ENCODE measurements around the gene NCLN.
A peak's percentile ranks its signal among the peaks of the same experiment; 100 is the strongest.
"Not testable (repeated sequence)": the region's sequence is repeated elsewhere in the genome, so short reads cannot be mapped to it uniquely, and the experiment has no call there.

Gene NCLN

DNA sequence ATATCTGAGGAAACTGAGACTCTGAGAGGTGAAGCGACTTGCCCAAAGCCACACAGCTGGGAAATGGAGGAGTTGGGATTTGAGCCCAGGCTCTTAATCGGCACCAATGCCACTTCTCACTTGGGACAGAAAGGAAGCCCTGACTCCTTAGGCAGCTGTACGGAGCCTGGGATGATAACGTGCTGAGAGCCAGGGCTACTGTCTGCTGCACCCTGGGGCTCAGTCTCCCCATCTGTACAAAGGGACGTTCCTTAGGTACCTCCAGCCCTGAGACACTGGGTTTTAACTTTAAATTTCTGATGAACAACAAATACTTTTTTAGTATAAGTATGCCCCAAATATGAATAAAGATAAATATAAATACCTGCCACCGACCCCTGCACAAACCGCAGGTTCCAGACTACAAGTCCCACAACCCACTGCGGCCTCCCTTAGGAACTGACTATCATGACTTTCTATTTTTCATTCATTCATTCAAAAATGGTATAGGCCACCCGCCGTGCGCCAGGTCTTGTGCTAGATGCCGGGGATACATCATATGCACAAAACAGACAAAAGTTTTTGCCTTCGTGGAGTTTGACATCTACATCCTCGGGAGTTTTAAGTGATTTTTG lies 776 bp upstream of the NCLN start:
- DNase-seq, result peak; percentile 77

DNA sequence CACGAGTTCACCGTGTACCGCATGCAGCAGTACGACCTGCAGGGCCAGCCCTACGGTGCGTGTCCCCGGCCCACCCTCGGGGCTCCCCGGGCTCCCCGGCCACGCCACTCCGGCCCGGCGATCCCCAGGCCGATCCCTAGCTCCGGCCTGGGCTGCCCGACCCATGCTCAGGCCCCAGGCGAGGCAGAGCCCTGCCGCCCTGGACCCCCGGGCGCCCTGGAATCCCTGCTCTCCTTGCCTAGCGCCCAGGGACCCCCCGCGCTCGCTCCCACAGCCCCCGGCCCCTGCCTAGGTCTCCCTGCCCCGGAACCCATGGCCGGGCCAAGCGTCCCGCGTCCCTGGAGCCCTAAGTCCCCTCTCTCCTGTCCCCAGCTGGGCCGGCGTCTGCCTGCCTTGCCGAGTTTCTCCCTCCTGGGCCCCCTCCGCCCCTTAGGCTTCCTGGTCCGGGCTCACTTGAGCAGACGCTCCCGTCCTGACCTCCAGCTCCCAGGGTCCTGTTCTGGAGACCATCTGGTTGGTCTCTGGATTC lies 494 bp downstream of the NCLN start:
- no peak for DNase-seq

DNA sequence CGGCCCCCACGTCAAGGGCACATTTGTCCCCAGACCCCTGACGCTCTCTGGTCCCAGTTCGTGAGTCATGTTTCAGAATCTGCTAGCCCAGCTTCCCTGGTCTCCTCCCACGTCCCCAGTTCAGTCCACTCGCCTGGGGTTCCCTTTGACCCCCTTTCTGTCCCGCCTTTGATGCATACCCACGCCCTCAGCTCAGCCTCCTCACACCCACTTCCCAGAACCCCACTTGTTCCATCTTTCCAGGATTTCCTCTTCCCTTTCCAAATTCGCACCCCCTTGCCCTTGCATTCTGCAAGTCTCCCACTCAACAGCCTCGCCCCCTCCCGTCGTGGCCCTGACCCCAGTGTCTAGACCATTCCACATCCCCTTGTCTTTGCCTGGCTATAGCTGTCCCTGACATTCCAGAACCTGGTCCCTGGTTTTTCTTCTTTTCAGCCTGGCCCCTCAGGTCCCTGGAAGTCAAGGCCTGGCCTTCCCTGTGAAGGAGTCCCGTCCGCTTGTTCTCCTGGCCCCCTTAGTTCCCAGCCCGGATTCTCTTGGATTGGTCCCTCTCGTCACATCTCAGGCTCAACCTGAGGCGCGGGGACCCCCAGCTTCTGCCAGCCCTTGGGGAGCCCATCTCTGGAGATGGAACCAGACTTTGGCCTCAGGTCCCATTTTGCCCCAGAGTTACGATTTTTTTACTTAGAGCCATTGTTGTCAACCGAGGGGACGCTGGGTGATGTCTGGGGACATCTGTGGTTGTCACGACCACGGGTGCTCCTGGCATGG lies 1.3 kb downstream of the NCLN start:
- DNase-seq, result no peak

DNA sequence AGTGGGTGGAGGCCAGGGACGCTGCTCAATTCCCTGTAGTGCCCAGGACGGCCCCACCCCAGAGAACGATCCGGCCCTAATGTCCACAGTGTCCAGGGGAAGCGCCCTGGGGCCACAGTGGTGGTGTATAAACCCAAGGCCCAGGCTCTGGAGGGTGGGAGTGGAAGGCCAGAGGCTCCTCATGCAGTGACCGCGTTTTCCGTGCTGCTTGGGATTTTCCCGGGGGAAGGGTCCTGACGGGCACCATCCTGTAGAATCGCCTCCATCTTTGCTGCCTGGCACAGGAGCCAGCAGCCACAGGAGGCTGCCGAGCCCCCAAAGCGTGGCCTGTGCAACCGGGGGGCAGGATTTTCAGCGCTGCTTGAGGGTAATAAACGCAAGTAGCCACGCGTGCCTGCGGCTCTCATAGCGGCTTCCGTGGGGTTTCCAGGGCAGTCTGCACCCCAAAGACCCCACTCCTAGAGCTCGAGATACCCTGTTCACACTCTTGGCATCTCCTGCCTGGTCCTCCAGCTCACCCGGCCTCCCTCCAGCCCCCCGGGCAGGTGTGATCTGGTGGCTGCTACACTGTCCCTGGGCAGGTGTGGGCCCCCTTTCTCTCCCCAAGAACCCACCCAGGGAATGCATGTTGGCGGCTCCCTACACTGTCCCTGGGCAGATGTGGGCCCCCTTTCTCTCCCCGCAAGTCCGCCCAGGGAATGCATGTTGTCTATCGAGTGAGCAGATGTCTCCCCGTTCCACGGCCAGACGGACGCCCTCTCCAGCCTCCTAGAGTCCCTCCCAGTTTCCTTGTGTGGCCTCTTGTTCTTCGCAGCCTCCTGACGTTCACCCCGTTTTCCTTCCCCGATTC lies 2.2 kb downstream of the NCLN start:
- DNase-seq, result no peak

DNA sequence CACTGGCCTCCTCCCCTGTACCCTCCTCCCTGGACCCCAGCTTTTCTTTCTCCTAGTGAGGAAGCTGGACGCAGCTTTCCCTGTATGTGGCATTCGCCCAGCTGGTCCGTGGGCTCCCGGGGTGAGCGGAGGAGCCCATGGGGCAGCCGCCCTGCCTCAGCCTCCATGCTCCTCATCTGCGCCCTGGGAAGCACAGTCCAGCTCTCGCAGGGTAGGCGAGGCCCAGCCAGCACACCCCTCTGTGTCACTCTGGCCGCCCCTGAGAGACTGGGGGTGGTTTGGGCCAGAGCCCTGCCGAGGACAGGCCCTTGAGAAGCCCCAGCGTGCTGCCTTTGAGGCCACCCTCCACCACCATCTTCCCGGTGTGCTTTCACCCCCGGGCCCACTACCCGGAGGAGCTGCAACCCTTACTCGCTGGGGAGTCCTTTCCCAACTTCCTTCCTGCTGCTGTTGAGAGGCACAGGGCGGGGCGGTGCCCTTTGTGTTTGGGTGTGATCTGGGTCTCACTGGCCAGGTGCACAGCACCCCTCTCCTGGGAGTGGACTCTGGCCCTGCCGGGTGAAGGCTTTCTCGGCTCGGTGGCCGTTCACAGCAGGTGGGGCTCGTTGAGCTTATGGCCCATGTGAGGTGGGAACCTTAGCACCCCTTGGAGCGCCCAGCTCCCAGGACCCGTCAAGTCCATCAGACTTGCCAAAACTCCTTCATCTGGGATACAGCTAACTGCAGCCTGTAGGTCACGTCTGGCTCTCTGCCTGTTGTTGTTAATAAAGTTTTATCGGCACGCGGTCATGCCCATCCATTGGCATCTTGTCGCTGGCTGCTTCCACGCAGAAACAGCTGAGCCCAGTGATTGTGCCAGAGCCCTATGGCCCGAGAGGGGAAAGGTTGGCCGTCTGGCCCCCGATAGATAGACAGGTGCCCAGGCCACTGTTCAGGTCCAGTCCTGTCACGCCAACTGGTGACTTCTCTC lies 3.2 kb downstream of the NCLN start:
- no peak for DNase-seq

DNA sequence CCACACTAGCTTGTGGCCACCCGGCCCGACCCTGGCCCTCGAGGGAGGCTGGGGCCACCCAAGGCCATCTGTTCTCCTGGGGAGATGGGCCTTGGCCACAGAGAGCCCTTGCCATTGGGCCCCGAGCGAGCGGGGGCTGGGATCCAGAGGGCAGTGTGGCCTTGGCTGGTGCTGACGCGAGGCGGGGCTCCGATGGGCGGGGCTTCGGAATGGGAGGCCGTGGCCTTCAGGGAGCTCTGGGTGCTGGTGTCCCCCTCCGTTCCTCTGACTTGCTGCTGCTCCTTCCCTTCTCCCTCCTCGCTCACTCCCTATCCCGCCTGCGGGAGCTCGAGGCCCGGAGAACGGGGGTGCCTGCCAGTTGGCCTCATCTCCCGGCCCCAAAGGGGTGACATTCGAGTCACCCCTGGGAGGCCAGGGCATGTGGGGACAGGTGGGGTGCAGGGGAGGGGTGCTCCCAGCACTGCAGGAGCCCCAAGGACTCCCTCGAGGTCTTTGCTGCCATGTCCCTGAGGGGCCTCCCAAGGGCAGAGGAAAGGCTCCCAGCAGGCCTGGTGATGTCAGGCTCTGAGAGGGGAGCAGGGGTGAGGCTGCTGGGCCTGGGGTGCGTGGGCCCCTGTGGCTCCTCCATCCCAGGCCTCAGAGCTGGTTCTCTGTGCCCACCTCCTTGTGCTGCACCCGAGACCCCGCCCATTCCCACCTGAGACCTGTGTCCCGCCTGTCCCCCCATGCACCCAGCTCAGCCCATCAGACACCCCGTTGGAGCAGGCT lies 4.2 kb downstream of the NCLN start:
- no peak for DNase-seq

DNA sequence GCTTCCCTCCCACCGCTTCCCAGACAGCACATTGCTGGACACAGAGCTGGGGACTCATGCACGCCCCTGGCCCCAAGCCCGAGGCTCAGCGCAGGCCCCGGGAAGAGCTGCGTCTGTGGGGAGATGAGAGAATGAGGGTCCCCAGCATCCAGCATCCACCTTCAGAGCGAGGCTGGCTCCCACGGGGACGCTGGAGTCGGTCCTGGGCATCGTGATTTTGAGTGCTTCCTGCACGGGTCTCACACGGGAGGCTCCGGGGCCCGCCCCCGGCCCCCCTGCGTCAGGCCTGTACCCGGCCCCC lies 4.7 kb downstream of the NCLN start:
- DNase-seq, result no peak

DNA sequence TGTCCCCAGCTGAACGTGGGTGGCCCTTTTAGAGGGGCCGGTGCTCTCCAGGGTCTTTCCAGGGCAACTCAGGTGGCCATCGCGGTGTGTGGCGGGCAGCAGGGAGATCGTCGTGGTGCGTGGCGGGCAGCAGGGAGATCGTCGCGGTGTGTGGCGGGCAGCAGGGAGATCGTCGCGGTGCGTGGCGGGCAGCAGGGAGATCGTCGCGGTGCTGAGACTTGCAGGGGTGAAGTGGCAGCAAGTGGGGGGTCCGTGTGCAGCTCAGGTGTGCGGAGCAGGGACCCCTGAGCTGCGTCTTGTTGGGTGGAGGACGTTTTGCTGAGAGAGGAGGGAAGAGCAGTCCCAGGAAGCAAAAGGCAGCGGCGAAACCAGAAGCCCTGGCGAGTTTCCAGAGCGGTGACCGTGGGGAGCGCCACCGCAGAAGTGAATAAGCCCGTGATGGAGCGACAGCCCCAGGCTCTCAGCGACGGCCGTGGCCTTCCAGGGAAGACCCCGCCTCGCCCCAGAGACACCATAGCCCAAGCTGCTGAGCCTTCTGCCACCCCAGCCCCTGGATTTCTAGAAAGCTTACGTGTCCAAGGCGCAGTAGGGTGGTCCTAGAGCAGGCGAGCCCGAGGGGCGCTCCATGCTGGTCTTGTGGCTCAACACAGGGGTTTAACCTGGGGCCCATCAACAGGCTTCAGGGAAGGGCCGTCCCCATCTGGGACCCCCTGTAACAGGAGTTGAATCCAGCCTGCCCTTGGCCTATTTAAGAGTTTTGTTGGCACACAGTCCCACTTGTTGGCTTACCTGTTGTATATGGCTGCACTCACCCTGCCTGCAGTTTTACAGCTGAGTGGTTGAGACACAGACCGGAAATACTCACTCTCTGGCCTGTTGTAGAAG lies 5.4 kb downstream of the NCLN start:
- DNase-seq, result no peak

DNA sequence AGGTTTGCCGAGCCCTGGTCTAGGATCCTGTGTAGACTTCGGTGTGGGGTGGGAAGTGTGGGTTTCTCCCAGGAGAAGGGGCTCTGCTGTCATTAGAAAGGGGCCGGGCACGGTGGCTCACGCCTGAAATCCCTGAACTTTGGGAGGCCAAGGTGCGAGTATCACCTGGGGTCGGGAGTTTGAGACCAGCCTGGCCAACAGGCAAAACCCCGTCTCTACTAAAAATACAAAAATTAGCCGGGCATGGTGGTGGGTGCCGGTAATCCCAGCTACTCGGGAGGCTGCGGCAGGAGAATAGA lies 6.0 kb downstream of the NCLN start:
- DNase-seq, result not testable (repeated sequence)

DNA sequence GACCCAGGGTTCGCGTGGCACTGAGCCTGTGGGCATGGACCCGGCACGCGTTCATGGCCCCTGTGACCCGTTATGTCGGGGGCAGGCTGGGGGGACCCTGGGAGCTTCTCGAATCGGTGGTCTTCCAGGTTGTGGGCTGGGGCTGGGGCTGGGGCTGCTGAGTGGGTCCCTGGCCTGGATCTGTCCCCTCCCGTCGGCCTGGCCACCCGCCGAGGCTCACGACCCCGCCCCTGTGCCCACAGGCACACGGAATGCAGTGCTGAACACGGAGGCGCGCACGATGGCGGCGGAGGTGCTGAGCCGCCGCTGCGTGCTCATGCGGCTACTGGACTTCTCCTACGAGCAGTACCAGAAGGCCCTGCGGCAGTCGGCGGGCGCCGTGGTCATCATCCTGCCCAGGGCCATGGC lies 6.5 kb downstream of the NCLN start:
- no peak for DNase-seq

DNA sequence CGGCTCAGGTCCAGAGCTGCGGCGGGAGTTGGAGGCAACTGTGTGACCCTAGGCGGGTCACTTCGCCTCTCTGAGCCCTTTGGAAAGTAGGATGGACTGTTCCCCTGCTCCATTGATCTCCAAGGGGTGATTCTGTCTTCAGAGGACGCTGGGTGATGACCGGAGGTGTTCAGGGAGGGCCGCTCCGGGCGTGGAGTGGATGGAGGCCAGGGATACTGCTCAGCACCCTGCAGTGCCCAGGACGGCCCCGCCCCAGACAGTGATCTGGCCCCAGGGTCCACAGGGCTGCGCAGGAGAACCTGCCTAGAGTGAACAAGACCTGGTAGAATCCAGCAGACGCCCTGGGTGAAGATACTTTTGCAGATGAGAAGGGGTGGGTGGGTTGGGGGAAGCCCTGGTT lies 7.0 kb downstream of the NCLN start:
- DNase-seq, result no peak

DNA sequence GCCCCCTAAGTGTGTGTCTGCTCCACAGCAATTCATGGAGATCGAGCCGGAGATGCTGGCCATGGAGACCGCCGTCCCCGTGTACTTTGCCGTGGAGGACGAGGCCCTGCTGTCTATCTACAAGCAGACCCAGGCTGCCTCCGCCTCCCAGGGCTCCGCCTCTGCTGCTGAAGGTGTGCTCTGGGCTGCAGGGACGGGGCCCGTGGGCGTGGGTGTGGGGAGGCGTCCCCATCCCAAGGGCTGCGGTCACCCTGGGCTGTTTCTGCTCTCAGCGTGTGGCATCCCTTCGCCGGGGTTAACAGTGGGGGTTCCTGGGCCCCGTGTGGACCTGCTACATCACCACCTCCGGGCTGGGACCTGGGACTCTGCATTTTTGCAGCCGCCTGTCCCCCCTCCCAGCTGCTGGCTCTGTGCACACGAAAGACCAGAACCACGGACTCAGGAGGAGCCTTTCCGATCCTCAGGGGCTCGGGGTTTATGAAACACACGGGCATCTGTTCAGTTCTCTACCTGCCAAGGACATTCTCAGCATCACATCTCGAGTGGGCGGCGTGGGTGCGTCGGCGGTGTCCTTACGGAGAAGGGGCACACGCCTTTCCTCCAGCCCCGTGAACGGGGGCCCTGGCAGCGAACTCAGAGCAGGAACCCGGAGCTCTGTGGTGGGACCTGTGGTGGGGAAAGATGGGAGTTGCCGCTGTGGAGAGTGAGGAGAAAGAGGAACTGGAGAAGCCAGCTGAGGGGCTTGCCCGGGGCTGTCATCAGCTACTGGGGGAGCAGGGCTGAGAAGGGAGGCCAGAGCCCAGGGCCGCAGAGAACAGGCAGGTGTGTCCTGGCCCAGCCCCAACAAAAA lies 7.8 kb downstream of the NCLN start:
- no peak for DNase-seq

DNA sequence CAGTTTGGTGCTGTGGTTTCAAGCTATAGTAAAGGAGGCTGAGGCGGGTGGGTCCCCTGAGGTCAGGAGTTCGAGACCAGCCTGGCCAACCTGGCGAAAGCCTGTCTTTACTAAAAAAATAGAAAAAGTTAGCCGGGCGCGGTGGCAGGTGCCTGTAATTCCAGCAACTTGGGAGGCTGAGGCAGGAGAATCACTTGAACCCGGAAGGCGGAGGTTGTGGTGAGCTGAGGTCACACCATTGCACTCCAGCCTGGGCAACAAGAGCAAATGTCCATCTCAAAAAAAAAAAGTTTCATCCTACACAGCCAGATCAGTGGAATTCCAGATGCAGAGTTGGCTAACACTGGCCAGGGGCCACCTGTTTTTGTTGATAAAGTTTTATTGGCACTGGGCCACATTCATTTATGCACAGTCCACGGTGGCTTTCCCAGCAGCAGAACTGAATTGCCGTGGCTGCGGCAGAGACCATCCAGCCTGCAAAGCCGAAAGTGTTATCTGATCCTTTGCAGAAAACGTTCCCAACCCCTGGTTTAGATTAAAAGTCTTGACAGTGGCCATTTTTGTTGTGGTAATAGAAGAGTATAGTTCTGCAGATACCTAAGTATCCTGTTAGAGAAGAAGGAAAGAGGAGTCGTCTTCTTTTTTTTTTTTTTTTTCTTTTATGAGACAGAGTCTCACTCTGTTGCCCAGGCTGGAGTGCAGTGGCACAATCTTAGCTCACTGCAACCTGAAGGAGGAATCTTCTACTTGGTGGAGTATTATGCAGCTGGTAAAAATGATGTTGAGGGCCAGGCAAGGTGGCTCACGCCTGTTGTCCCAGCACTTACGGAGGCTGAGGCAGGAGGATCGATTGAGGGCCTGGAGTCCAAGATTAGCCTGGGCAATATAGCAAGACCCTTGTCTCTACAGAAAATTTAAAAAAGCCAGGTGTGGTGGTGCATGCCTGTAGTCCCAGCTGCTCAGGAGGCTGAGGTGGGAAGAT lies 8.7 kb downstream of the NCLN start:
- no peak for DNase-seq

DNA sequence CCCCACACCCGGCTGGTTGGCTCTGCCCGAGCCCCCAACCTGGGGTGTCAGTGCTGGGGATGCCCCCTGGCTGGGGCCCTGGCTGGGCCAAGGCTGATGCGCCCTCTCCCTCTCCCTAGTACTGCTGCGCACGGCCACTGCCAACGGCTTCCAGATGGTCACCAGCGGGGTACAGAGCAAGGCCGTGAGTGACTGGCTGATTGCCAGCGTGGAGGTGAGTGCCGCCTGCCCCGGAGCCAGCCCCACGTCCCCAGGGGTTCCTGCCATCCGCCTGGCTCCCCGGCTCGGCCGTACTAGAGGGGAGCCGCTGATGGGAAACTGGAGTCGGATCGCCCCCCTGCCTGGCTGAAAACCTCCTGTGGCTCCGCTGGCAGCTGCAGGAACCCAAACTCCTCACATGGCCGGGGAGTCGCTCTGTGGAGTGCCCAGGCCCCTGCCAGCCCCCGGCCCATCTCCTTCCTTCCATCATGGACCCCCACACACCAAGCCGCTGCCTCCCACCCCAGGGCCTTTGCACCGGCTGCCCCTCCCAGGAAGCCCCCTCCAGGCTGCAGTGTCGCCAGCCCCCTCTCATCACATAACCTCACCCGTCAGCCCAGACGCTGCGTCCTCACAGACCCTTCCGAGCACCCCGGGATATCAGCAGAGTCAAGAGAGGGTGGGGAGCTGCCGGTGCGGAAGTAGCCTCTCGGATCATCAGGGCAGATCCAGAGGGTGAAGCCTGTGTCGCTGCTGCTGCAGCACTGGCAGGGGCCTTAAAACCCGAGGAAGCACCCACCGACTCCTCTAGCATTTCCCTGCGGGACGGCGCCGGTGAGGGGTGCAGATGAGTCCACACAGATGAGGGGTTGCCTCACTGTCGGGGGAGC lies 10.6 kb downstream of the NCLN start:
- no peak for DNase-seq

DNA sequence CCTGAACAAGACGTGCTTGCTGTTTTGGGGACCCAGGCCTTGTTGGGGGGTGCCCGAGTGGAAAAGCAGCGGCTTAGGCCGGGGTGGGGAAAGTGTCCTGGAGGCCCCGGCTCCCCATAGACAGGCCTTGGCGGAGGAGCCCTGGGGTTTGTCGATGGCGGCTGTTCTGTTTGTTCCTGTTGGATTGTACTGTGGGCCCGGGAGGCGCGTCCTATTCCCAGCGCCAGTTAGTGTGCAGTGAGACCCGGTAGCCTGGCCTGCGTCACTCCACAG lies 11.1 kb downstream of the NCLN start:
- no peak for DNase-seq

DNA sequence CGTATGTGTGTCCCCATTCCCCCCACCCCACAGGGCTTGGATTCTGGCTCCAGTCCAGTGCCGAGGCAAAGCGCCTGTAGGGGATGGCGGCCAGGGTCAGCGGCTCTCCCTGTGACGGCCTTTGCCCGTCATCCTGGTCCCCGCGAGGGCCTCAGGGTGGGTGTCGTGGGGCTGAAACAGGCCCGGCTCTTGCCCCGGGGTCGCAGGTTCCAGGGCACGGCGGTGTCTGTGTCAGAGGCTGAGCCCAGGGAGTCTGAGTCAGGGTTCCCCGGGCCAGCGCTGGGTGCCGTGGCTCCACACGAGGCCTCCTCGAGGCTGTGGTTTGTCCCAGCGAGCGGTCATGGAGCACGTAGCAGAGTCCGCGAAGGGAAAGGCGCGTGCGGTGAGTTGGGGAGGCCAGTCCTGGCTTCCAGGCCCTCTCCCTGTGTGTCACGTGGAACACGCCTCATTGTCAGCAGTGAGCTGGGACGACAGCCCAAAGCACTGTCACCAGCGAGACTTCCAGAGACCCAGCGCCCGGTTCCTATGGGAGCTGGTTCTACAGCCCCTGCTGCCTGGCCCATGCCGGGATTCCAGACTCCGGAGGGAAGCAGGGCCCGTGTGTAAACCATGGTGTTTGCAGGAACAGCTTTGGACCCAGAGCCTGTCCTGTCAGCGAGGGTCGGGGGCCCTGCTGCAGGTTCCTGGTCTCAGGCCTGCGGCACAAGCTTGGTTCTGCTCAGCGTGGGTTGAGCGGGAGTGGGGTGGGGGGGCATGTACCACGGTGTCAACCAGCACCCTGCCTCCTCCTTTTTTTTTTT lies 13.4 kb downstream of the NCLN start:
- DNase-seq, result no peak

DNA sequence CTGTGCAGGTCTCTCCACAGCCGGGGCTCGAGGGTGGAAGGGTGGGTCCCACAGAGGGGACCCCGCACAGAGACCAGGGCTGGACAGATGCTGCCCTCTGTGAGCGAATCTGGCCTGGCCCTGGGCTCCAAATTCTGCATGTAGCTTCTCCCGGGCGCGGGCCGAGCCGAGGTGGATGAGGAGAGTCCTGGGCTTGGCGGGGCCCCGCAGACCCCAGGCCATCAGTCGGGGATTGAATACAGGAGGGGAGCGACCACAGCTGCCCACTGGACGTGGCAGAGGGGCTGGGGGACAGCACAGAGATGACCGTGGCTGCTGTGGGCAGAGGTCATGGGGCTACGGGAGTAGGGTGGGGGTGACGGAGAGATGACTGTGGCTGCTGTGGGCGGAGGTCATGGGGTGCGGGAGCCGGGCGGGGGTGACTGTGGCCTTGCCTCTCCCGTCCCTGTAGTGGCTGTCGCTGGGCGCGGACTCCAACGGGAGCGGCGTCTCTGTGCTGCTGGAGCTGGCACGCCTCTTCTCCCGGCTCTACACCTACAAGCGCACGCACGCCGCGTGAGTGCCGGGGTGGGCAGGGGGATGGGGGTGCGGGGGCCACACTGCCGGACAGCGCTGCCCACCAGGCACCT lies 15.5 kb downstream of the NCLN start:
- DNase-seq, result no peak

Data from activated CD4-positive, alpha-beta T cell treated with anti-CD3 and anti-CD28 coated beads for 48 hours (primary cell).